ENCODE data around the gene CXorf38.

DNA sequence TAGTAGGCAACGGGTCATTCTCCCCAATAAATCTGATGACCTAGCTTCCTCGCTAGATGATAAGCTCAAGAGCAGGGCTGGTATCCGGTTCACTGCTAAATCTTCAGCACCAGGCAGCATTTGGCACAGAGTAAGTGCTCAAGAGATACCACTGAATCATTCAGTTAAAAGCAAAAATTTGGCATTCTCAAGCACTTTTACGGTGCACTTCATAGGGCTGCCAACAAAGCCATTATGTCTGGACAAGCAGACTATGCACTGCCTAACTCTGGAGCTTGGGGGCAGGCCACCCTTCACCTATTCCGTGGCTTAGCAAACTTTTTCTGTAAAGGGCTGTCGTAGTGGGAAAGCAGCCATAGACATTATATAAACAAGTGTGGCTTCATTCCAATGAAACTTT lies 23.8 kb upstream of the CXorf38 start:
- TF ChIP-seq, protein P1, sequence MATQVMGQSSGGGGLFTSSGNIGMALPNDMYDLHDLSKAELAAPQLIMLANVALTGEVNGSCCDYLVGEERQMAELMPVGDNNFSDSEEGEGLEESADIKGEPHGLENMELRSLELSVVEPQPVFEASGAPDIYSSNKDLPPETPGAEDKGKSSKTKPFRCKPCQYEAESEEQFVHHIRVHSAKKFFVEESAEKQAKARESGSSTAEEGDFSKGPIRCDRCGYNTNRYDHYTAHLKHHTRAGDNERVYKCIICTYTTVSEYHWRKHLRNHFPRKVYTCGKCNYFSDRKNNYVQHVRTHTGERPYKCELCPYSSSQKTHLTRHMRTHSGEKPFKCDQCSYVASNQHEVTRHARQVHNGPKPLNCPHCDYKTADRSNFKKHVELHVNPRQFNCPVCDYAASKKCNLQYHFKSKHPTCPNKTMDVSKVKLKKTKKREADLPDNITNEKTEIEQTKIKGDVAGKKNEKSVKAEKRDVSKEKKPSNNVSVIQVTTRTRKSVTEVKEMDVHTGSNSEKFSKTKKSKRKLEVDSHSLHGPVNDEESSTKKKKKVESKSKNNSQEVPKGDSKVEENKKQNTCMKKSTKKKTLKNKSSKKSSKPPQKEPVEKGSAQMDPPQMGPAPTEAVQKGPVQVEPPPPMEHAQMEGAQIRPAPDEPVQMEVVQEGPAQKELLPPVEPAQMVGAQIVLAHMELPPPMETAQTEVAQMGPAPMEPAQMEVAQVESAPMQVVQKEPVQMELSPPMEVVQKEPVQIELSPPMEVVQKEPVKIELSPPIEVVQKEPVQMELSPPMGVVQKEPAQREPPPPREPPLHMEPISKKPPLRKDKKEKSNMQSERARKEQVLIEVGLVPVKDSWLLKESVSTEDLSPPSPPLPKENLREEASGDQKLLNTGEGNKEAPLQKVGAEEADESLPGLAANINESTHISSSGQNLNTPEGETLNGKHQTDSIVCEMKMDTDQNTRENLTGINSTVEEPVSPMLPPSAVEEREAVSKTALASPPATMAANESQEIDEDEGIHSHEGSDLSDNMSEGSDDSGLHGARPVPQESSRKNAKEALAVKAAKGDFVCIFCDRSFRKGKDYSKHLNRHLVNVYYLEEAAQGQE (IDR thresholded peaks at IDR 0.05; ENCODE audit: insufficient replicate concordance, low read depth), result no peak
- TF ChIP-seq, protein P2, sequence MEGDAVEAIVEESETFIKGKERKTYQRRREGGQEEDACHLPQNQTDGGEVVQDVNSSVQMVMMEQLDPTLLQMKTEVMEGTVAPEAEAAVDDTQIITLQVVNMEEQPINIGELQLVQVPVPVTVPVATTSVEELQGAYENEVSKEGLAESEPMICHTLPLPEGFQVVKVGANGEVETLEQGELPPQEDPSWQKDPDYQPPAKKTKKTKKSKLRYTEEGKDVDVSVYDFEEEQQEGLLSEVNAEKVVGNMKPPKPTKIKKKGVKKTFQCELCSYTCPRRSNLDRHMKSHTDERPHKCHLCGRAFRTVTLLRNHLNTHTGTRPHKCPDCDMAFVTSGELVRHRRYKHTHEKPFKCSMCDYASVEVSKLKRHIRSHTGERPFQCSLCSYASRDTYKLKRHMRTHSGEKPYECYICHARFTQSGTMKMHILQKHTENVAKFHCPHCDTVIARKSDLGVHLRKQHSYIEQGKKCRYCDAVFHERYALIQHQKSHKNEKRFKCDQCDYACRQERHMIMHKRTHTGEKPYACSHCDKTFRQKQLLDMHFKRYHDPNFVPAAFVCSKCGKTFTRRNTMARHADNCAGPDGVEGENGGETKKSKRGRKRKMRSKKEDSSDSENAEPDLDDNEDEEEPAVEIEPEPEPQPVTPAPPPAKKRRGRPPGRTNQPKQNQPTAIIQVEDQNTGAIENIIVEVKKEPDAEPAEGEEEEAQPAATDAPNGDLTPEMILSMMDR (IDR thresholded peaks at IDR 0.05; ENCODE audit: insufficient read depth, low read length), result no peak
- TF ChIP-seq POLR2AphosphoS5 (IDR thresholded peaks at IDR 0.05; ENCODE audit: low read depth), result no peak

All from HL-60 (cell line).